HepG2 (cell line): ENCODE results near the gene RPGR.

Source experiments
- CTCF ChIP-seq: sonication (generic); formaldehyde crosslinking; IDR thresholded peaks from 2 replicates; pipeline ENCODE4 v1.5.0; 2020; ENCODE audit warnings: mild to moderate bottlenecking, missing genetic modification reagents, moderate library complexity
- NFIC ChIP-seq: IDR thresholded peaks from 2 replicates; pipeline ENCODE4 v1.6.1; 2012; ENCODE audit warnings: mild to moderate bottlenecking, low read length, inconsistent platforms
- PBX3 ChIP-seq: sonication (generic); formaldehyde crosslinking; IDR thresholded peaks from 2 replicates; pipeline ENCODE4 v1.8.1; 2023; ENCODE audit warnings: missing genetic modification reagents, inconsistent platforms, borderline replicate concordance
- POLR2A ChIP-seq, 2 experiments: IDR thresholded peaks; 2 replicates each; pipeline ENCODE4 v1.6.1; 2011; ENCODE audit warnings: low read depth in 2 of 2, low read length in 2 of 2, mild to moderate bottlenecking in 1 of 2, moderate library complexity in 1 of 2; ENCODE audit not compliant: insufficient read depth in 1 of 2
- ZNF136 ChIP-seq: sonication (generic); formaldehyde crosslinking; IDR thresholded peaks from 2 replicates; pipeline ENCODE4 v1.8.1; 2022; ENCODE audit warnings: low read depth, mild to moderate bottlenecking, moderate library complexity, missing genetic modification reagents

GRCh38 chrX:38224160-38224559, 103.1 kb downstream of the RPGR start:
- TF ChIP-seq PBX3 (CRISPR knock-in tag) (no peak), CTCF (CRISPR knock-in tag) (no peak), POLR2A (IDR thresholded peaks at IDR 0.05; ENCODE audit: insufficient read depth in 1 of 2, low read depth in 2 of 2, low read length in 2 of 2) (no peak), ZNF136 (CRISPR knock-in tag) (no peak), NFIC (no peak)
